Vagina (tissue), 2 donors: ENCODE data around the gene OR2AT4. TPM values are rescaled to one million over a fixed set of nuclear protein-coding genes. Genes with fewer than 3 reads are reported as not detected.
"Not testable (repeated sequence)": the region's sequence is repeated elsewhere in the genome, so short reads cannot be mapped to it uniquely, and the experiment has no call there.

Experiments used
- DNase-seq, 2 donors: peaks; one replicate each; pipeline ENCODE4 v3.0.0-alpha.2; 2017; ENCODE audit errors: extremely low spot score in 2 of 2
- H3K27ac ChIP-seq: fragments of 200-600 bp; sonication (generic); one replicate; pipeline ENCODE4 v1.5.1; 2019
- H3K27me3 ChIP-seq: fragments of 200-600 bp; sonication (generic); one replicate; pipeline ENCODE4 v1.5.1; 2019
- H3K36me3 ChIP-seq, 2 donors: fragments of 200-600 bp; sonication (generic); one replicate each; pipeline ENCODE4 v1.5.1; 2017 to 2019
- H3K4me1 ChIP-seq: fragments of 200-600 bp; sonication (generic); one replicate; pipeline ENCODE4 v1.5.1; 2019
- H3K4me3 ChIP-seq, 2 donors: fragments of 200-600 bp; sonication (generic); 1 replicate in 1 of 2; 2 replicates in 1 of 2; pipeline ENCODE4 v1.5.1; 2016 to 2019
- H3K9me3 ChIP-seq: fragments of 200-600 bp; sonication (generic); one replicate; pipeline ENCODE4 v1.5.1; 2019
- CTCF ChIP-seq, 3 experiments: fragments of 450-650 bp in 2 of 3; fragments of 200-600 bp in 1 of 3; sonication (generic) in 1 of 3; IDR thresholded peaks; one replicate each; pipeline ENCODE4 v1.5.1; 2017 to 2019; ENCODE audit warnings: antibody characterized with exemption in 3 of 3, mild to moderate bottlenecking in 2 of 3, moderate library complexity in 2 of 3
- POLR2A ChIP-seq, 2 donors: fragments of 450-650 bp; IDR thresholded peaks; one replicate each; pipeline ENCODE4 v1.6.1; 2017; ENCODE audit warnings: antibody characterized with exemption in 2 of 2, mild to moderate bottlenecking in 2 of 2, moderate library complexity in 2 of 2
- POLR2AphosphoS5 ChIP-seq, 2 donors: sonication (generic); formaldehyde crosslinking; IDR thresholded peaks; one replicate each; pipeline ENCODE4 v1.9.0; 2017; ENCODE audit warnings: antibody characterized with exemption in 2 of 2, mild to moderate bottlenecking in 2 of 2, low read depth in 1 of 2; ENCODE audit not compliant: insufficient read depth in 1 of 2
- intact Hi-C: fragments of 100-400 bp; cut with DNase I; formaldehyde crosslinking; loops from one replicate; pipeline ENCODE4 v1.15.1; 2023
- total RNA-seq: library from RNA; depleted of rRNA; stranded (reverse); fragments of >200 nt; gene quantifications from one replicate; pipeline ENCODE4 v1.2.3, GENCODE V29; 2016

OR2AT4 gene
- total RNA-seq, 1 donor from 2014 or later: not detected

GRCh38 chr11:75105462-75105925 lies 8.8 kb upstream of the OR2AT4 start:
- H3K27me3 ChIP-seq: no peaks in the 10 kb centered on the region
- DNase-seq: no peak
- no peaks in the 10 kb centered on the region for H3K9me3 ChIP-seq
- intact Hi-C loops: no loop called here
- H3K4me3 ChIP-seq: no peak overlapping the region
- H3K4me1 ChIP-seq: no peaks in the 10 kb centered on the region
- H3K27ac ChIP-seq: no peak overlapping the region
- H3K36me3 ChIP-seq: no peaks in the 10 kb centered on the region
- TF ChIP-seq POLR2A (IDR thresholded peaks at IDR 0.05): no peak
- TF ChIP-seq CTCF (IDR thresholded peaks at IDR 0.05): no peak
- no peak for TF ChIP-seq POLR2AphosphoS5 (IDR thresholded peaks at IDR 0.05; ENCODE audit: insufficient read depth in 1 of 2, low read depth in 1 of 2)

GRCh38 chr11:75103380-75104026 lies 6.8 kb upstream of the OR2AT4 start:
- DNase-seq: no peak
- Histone ChIP-seq H3K36me3 (no peaks in the 10 kb centered on the region), H3K9me3 (no peaks in the 10 kb centered on the region), H3K27ac (no peak overlapping the region), H3K4me3 (no peak overlapping the region), H3K27me3 (no peaks in the 10 kb centered on the region), H3K4me1 (no peaks in the 10 kb centered on the region)
- TF ChIP-seq CTCF (IDR thresholded peaks at IDR 0.05) (no peak), POLR2A (IDR thresholded peaks at IDR 0.05) (no peak), POLR2AphosphoS5 (IDR thresholded peaks at IDR 0.05; ENCODE audit: insufficient read depth in 1 of 2, low read depth in 1 of 2) (no peak)
- intact Hi-C loops: no loop called here

GRCh38 chr11:75101424-75102128 lies 4.9 kb upstream of the OR2AT4 start:
- no peaks in the 10 kb centered on the region for H3K4me1 ChIP-seq
- H3K4me3 ChIP-seq: no peak overlapping the region
- H3K27ac ChIP-seq: no peak overlapping the region
- TF ChIP-seq POLR2AphosphoS5 (IDR thresholded peaks at IDR 0.05; ENCODE audit: insufficient read depth in 1 of 2, low read depth in 1 of 2): no peak
- TF ChIP-seq CTCF (IDR thresholded peaks at IDR 0.05): no peak
- TF ChIP-seq POLR2A (IDR thresholded peaks at IDR 0.05): no peak
- no peaks in the 10 kb centered on the region for H3K27me3 ChIP-seq
- H3K9me3 ChIP-seq: no peaks in the 10 kb centered on the region
- intact Hi-C loops: no loop called here
- no peaks in the 10 kb centered on the region for H3K36me3 ChIP-seq
- no peak for DNase-seq

- no peak for DNase-seq
- Histone ChIP-seq H3K9me3 (no peaks in the 10 kb centered on the region), H3K4me3 (no peak overlapping the region), H3K36me3 (no peaks in the 10 kb centered on the region), H3K27ac (no peak overlapping the region), H3K27me3 (no peaks in the 10 kb centered on the region), H3K4me1 (no peaks in the 10 kb centered on the region)
- TF ChIP-seq CTCF (IDR thresholded peaks at IDR 0.05): no peak
- TF ChIP-seq POLR2AphosphoS5 (IDR thresholded peaks at IDR 0.05; ENCODE audit: insufficient read depth in 1 of 2, low read depth in 1 of 2): no peak
- no peak for TF ChIP-seq POLR2A (IDR thresholded peaks at IDR 0.05)
- intact Hi-C loops: no loop called here
Measured at GRCh38 chr11:75100314-75100713, 3.6 kb upstream of the OR2AT4 start.

- Histone ChIP-seq H3K4me3 (no peak overlapping the region), H3K27ac (no peak overlapping the region), H3K36me3 (no peaks in the 10 kb centered on the region), H3K9me3 (no peaks in the 10 kb centered on the region), H3K4me1 (no peaks in the 10 kb centered on the region), H3K27me3 (no peaks in the 10 kb centered on the region)
- TF ChIP-seq POLR2A (IDR thresholded peaks at IDR 0.05) (no peak), CTCF (IDR thresholded peaks at IDR 0.05) (no peak), POLR2AphosphoS5 (IDR thresholded peaks at IDR 0.05; ENCODE audit: insufficient read depth in 1 of 2, low read depth in 1 of 2) (no peak)
- intact Hi-C loops: no loop called here
- no peak for DNase-seq
Measured at GRCh38 chr11:75099635-75100034, 3.0 kb upstream of the OR2AT4 start.

GRCh38 chr11:75098835-75099439 lies 2.3 kb upstream of the OR2AT4 start:
- H3K27me3 ChIP-seq, H3K4me1 ChIP-seq, H3K9me3 ChIP-seq, H3K36me3 ChIP-seq, H3K27ac ChIP-seq, intact Hi-C loops, DNase-seq, H3K4me3 ChIP-seq: not testable (repeated sequence)

GRCh38 chr11:75098181-75098580 lies 1.5 kb upstream of the OR2AT4 start:
- H3K4me3 ChIP-seq, intact Hi-C loops, DNase-seq, H3K9me3 ChIP-seq, H3K27me3 ChIP-seq, H3K36me3 ChIP-seq, H3K4me1 ChIP-seq, H3K27ac ChIP-seq: not testable (repeated sequence)
